Chondrocyte (in vitro differentiated cells): ENCODE results near the gene FBXW5. TPM values are rescaled to one million over a fixed set of nuclear protein-coding genes. Genes with fewer than 3 reads are reported as not detected.

Experiments
- DNase-seq: peaks from one replicate; pipeline ENCODE4 v3.0.0; 2021; ENCODE audit warnings: mixed read lengths, low spot score
- H3K27ac Mint-ChIP-seq: one replicate; pipeline ENCODE4 v1.8.0; 2021; ENCODE audit warnings: mild to moderate bottlenecking, moderate library complexity, mixed read lengths; ENCODE audit not compliant: unreplicated experiment
- H3K27me3 Mint-ChIP-seq: 2 replicates; pipeline ENCODE4 v1.8.0; 2021; ENCODE audit warnings: low read depth, mixed read lengths
- H3K36me3 Mint-ChIP-seq: 2 replicates; pipeline ENCODE4 v1.8.0; 2021; ENCODE audit warnings: low read depth, mixed read lengths
- H3K4me1 Mint-ChIP-seq: 2 replicates; pipeline ENCODE4 v1.8.0; 2021; ENCODE audit warnings: low read depth, mild to moderate bottlenecking, mixed read lengths
- H3K4me3 Mint-ChIP-seq: one replicate; pipeline ENCODE4 v1.8.0; 2021; ENCODE audit warnings: mild to moderate bottlenecking, moderate library complexity, mixed read lengths; ENCODE audit not compliant: unreplicated experiment
- H3K9me3 Mint-ChIP-seq: 2 replicates; pipeline ENCODE4 v1.8.0; 2021; ENCODE audit warnings: low read depth, mixed read lengths
- CTCF ChIP-seq: fragments of 200-600 bp; sonication (generic); IDR thresholded peaks from 2 replicates; pipeline ENCODE4 v1.5.0; 2021; ENCODE audit warnings: antibody characterized with exemption, mild to moderate bottlenecking, moderate library complexity
- total RNA-seq: library from RNA; stranded (reverse); gene quantifications from 3 replicates; pipeline ENCODE4 v1.2.1, GENCODE V29; 2021

The FBXW5 gene
- total RNA-seq, 1 donor from 2014 or later: 87.5 TPM

GRCh38 chr9:136946228-136947027 is 1.9 kb upstream of the FBXW5 start:
- Mint-ChIP-seq H3K36me3 (peaks cover 2% of the 10 kb centered on the region), H3K27me3 (no peaks in the 10 kb centered on the region), H3K4me1 (peaks cover 12% of the 10 kb centered on the region), H3K27ac (no peak overlapping the region), H3K9me3 (no peaks in the 10 kb centered on the region), H3K4me3 (no peak overlapping the region)
- DNase-seq: no peak
- no peak for TF ChIP-seq CTCF

GRCh38 chr9:136945333-136946227 is 1.0 kb upstream of the FBXW5 start:
- no peak for TF ChIP-seq CTCF
- Mint-ChIP-seq H3K4me1 (peaks cover 12% of the 10 kb centered on the region), H3K27me3 (no peaks in the 10 kb centered on the region), H3K27ac (no peak overlapping the region), H3K9me3 (no peaks in the 10 kb centered on the region), H3K36me3 (peaks cover 5% of the 10 kb centered on the region), H3K4me3 (no peak overlapping the region)
- peak; percentile 86 for DNase-seq

GRCh38 chr9:136944212-136944518 is 373 bp downstream of the FBXW5 start:
- Mint-ChIP-seq H3K27me3 (no peaks in the 10 kb centered on the region), H3K4me1 (peaks cover 9% of the 10 kb centered on the region), H3K9me3 (no peaks in the 10 kb centered on the region), H3K27ac (no peak overlapping the region), H3K36me3 (peaks cover 7% of the 10 kb centered on the region), H3K4me3 (peak overlapping the region; percentile 70)
- DNase-seq: peak; percentile 90
- TF ChIP-seq CTCF: no peak

- H3K27me3 Mint-ChIP-seq: no peaks in the 10 kb centered on the region
- peaks cover 9% of the 10 kb centered on the region for H3K4me1 Mint-ChIP-seq
- peaks cover 11% of the 10 kb centered on the region for H3K36me3 Mint-ChIP-seq
- peak; percentile 94 for DNase-seq
- no peaks in the 10 kb centered on the region for H3K9me3 Mint-ChIP-seq
- peak; percentile 35 for TF ChIP-seq CTCF
- H3K4me3 Mint-ChIP-seq: peak overlapping the region; percentile 70
- peak overlapping the region; percentile 69 for H3K27ac Mint-ChIP-seq
These were observed 987 bp downstream of the FBXW5 start for GRCh38 chr9:136943291-136944211.

GRCh38 chr9:136942881-136943230 is 1.7 kb downstream of the FBXW5 start:
- H3K27ac Mint-ChIP-seq: no peak overlapping the region
- no peaks in the 10 kb centered on the region for H3K27me3 Mint-ChIP-seq
- peak overlapping the region; percentile 68 for H3K4me3 Mint-ChIP-seq
- peak; percentile 83 for DNase-seq
- H3K9me3 Mint-ChIP-seq: no peaks in the 10 kb centered on the region
- H3K36me3 Mint-ChIP-seq: peaks cover 12% of the 10 kb centered on the region
- peaks cover 6% of the 10 kb centered on the region for H3K4me1 Mint-ChIP-seq
- TF ChIP-seq CTCF: no peak
